GM12874 (cell line): ENCODE results near the gene NPC1.

ENCODE experiments used
- TF ChIP-seq, protein P1 (sequence below): IDR thresholded peaks from 2 replicates; pipeline ENCODE4 v1.5.1; 2011; ENCODE audit warnings: low read depth, mild to moderate bottlenecking, control low read depth, low read length, moderate library complexity; ENCODE audit not compliant: insufficient read depth

NPC1 gene

DNA sequence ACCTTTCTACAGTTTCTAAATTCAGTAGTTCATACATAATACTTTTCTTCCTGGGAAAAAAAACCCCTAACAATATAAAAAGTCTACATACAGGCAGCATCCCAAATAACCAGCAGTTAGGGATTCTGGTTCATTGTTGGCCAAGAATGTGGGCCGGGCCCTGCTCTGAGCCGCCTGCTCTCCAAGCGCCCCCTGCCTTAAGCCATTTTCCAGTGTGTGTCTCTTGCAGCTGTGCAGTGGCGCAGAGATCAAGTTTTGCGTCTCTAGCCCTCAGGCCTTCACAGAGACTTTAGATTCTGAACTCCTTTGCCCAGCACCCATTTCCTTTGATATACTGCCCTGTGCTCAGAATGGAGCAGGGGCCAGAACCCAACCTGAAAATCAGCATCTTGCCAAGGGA lies 50.1 kb downstream of the NPC1 start:
- TF ChIP-seq, protein P1, sequence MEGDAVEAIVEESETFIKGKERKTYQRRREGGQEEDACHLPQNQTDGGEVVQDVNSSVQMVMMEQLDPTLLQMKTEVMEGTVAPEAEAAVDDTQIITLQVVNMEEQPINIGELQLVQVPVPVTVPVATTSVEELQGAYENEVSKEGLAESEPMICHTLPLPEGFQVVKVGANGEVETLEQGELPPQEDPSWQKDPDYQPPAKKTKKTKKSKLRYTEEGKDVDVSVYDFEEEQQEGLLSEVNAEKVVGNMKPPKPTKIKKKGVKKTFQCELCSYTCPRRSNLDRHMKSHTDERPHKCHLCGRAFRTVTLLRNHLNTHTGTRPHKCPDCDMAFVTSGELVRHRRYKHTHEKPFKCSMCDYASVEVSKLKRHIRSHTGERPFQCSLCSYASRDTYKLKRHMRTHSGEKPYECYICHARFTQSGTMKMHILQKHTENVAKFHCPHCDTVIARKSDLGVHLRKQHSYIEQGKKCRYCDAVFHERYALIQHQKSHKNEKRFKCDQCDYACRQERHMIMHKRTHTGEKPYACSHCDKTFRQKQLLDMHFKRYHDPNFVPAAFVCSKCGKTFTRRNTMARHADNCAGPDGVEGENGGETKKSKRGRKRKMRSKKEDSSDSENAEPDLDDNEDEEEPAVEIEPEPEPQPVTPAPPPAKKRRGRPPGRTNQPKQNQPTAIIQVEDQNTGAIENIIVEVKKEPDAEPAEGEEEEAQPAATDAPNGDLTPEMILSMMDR = no peak

DNA sequence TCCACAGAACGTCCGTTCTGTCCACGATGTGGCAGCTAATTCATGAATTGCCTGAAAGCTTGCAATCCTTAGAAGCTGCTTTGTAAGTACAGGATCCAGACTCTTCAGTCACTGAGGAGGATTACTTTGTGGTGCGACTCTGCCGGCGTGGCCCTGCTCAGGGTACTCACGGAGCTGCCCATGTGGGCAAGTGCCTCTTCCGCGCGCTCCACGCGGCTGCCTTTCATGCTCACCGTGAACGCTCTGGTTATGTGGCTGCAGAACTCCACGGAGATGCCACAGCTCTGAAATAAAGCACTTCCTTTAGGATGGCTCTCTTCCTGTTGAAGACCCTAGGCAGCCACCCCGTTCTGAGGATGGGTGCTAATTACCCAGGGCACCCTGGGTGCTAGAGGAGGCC lies 52.0 kb downstream of the NPC1 start:
- TF ChIP-seq, protein P1 = no peak

DNA sequence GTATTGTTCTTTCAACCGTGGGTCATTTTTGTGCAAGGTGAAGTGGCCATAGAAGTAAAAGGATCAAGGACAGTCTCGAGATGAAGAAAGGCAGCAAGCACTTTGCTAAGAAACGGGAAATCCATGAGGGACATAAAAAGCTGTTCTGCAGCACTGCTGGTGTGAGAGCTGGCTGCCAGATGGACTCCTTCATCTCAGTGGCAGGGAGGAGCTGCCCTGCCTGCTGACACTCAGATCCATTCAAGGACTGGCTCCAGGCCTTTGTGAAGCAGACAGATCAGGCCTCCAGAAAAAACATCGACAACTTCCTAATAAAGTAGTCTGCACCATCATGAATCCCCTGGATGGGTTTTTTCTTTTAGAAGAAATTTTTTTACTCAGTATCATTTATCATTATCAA lies 53.5 kb downstream of the NPC1 start:
- TF ChIP-seq, protein P1 = no peak

DNA sequence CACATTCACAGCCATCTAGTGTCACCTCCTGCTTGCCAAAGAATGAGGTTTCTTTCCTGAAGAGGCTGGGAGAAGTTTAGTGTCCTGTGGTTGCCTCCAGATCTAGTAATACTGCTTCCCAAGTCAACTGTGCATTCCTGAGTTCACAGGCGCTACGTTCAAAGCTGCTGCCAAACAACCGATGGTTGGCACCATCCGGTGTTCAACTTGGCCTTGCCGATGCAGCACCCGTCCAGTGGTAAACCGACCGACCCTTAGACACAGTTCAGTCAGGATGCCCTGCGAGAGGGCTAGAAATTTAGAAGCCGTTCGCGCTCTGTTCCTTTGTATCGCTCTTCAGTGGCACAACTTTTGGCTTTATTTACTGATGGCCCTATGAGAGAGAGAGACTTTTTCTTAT lies 54.4 kb downstream of the NPC1 start:
- TF ChIP-seq, protein P1 = no peak

DNA sequence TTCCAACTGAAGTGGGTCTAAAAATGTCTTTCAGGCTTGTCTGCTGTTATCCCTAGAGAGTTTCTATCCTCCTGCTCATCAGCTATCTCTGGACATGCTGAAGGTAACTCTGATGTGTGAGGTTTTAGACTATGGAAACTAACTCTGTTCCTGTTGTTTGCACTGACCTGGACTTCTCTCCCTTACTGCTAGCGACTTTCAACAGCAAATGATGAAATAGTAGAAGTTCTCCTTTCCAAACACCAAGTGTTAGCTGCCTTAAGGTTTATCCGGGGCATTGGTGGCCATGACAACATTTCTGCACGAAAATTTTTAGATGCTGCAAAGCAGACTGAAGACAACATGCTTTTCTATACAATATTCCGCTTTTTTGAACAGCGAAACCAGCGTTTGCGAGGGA lies 56.1 kb downstream of the NPC1 start:
- TF ChIP-seq, protein P1 = no peak

DNA sequence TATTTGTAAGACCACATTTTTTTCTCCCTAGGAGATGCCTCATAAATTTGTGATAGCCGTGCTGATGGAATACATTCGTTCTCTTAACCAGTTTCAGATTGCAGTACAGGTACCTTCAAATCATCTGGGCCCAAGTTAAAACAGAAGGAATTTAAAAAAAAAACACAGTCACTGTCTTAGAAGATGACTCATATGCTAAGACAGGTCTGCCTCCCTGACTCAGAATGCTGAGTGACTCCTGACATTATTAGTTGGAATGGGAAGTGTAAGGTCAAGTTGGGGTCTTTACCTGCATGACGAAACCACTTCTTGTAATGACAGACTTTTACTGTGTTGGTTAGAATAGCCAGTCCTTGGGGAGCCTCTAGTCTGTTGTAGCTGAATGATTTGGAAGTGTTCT lies 56.7 kb downstream of the NPC1 start:
- TF ChIP-seq, protein P1 = no peak

- TF ChIP-seq, protein P1 = no peak
Measured at GRCh38 chr18:23528580-23529472, 57.5 kb downstream of the NPC1 start.
